H9 (cell line): ENCODE data around the gene RPL37A. TPM values are rescaled to one million over a fixed set of nuclear protein-coding genes. Genes with fewer than 3 reads are reported as not detected.

Experiments
- DNase-seq: peaks from one replicate; pipeline ENCODE4 v3.0.0-alpha.2; 2017
- H2AFZ ChIP-seq: one replicate; pipeline ENCODE4 v1.6.1; 2013; ENCODE audit warnings: mild to moderate bottlenecking, low read length, control low read depth, moderate library complexity
- H2AK5ac ChIP-seq: 2 replicates; pipeline ENCODE4 v1.6.1; 2013; ENCODE audit warnings: low read length, control low read depth, mixed read lengths; ENCODE audit not compliant: insufficient read length
- H2BK120ac ChIP-seq: one replicate; pipeline ENCODE4 v1.6.1; 2013; ENCODE audit warnings: low read depth, mild to moderate bottlenecking, low read length, control low read depth, inconsistent platforms; ENCODE audit not compliant: poor library complexity, severe bottlenecking
- H2BK12ac ChIP-seq: 2 replicates; pipeline ENCODE4 v1.6.1; 2013; ENCODE audit warnings: low read length, control low read depth, mixed read lengths, low read depth; ENCODE audit not compliant: insufficient read length
- H2BK15ac ChIP-seq: 2 replicates; pipeline ENCODE4 v1.6.1; 2013; ENCODE audit warnings: low read depth, low read length, control low read depth
- H2BK20ac ChIP-seq: one replicate; pipeline ENCODE4 v1.6.1; 2013; ENCODE audit warnings: low read depth, mild to moderate bottlenecking, low read length, control low read depth, inconsistent platforms; ENCODE audit not compliant: poor library complexity, severe bottlenecking
- H2BK5ac ChIP-seq: 2 replicates; pipeline ENCODE4 v1.6.1; 2013; ENCODE audit warnings: low read length, control low read depth, mixed read lengths; ENCODE audit not compliant: insufficient read length
- H3K14ac ChIP-seq: 2 replicates; pipeline ENCODE4 v1.6.1; 2013; ENCODE audit warnings: low read length, control low read depth; ENCODE audit not compliant: insufficient read depth
- H3K18ac ChIP-seq: 2 replicates; pipeline ENCODE4 v1.6.1; 2013; ENCODE audit warnings: low read depth, mild to moderate bottlenecking, mixed read lengths, low read length, control low read depth; ENCODE audit not compliant: insufficient read length
- H3K23ac ChIP-seq: 2 replicates; pipeline ENCODE4 v1.6.1; 2013; ENCODE audit warnings: low read length, control low read depth, mixed read lengths, low read depth; ENCODE audit not compliant: insufficient read length
- H3K23me2 ChIP-seq: 2 replicates; pipeline ENCODE4 v1.6.1; 2013; ENCODE audit warnings: low read depth, mild to moderate bottlenecking, mixed read lengths, low read length, control low read depth; ENCODE audit not compliant: insufficient read length, poor library complexity, severe bottlenecking
- H3K27ac ChIP-seq: 2 replicates; pipeline ENCODE4 v1.5.1; 2013; ENCODE audit warnings: low read length, control low read depth, mixed read lengths, low read depth; ENCODE audit not compliant: insufficient read length
- H3K27me3 ChIP-seq: 2 replicates; pipeline ENCODE4 v1.6.1; 2013; ENCODE audit warnings: low read length, control low read depth, inconsistent platforms; ENCODE audit not compliant: insufficient read depth
- H3K4ac ChIP-seq: 2 replicates; pipeline ENCODE4 v1.6.1; 2013; ENCODE audit warnings: low read depth, mild to moderate bottlenecking, control low read depth, inconsistent platforms, low read length, moderate library complexity
- H3K4me1 ChIP-seq: 2 replicates; pipeline ENCODE4 v1.6.1; 2013; ENCODE audit warnings: low read length, control low read depth, inconsistent platforms; ENCODE audit not compliant: insufficient read depth
- H3K4me2 ChIP-seq: 2 replicates; pipeline ENCODE4 v1.6.1; 2013; ENCODE audit warnings: low read length, control low read depth, mixed read lengths; ENCODE audit not compliant: insufficient read length, insufficient read depth
- H3K56ac ChIP-seq: 2 replicates; pipeline ENCODE4 v1.6.1; 2013; ENCODE audit warnings: low read depth, mild to moderate bottlenecking, mixed read lengths, low read length, control low read depth; ENCODE audit not compliant: insufficient read length
- H3K79me1 ChIP-seq: 2 replicates; pipeline ENCODE4 v1.6.1; 2013; ENCODE audit warnings: low read depth, mild to moderate bottlenecking, moderate library complexity, low read length, control low read depth, inconsistent platforms; ENCODE audit not compliant: insufficient read depth, poor library complexity, severe bottlenecking
- H3K79me2 ChIP-seq: 2 replicates; pipeline ENCODE4 v1.6.1; 2013; ENCODE audit warnings: low read length, control low read depth, inconsistent platforms; ENCODE audit not compliant: insufficient read depth
- H3K9ac ChIP-seq: 2 replicates; pipeline ENCODE4 v1.6.1; 2013; ENCODE audit warnings: low read length, control low read depth, mixed read lengths; ENCODE audit not compliant: insufficient read length; ENCODE audit errors: extremely low read depth
- H3K9me3 ChIP-seq: one replicate; pipeline ENCODE4 v1.6.1; 2013; ENCODE audit warnings: low read depth, low read length, inconsistent platforms; ENCODE audit not compliant: control insufficient read depth
- H3T11ph ChIP-seq: one replicate; pipeline ENCODE4 v1.6.1; 2013; ENCODE audit warnings: mild to moderate bottlenecking, low read length, control low read depth, inconsistent platforms
- H4K20me1 ChIP-seq: one replicate; pipeline ENCODE4 v1.6.1; 2013; ENCODE audit not compliant: control insufficient read depth, insufficient read length, insufficient read depth
- H4K5ac ChIP-seq: 2 replicates; pipeline ENCODE4 v1.6.1; 2013; ENCODE audit warnings: low read depth, mild to moderate bottlenecking, mixed read lengths, low read length, control low read depth; ENCODE audit not compliant: insufficient read length
- H4K8ac ChIP-seq: replicated peaks from 2 replicates; pipeline ENCODE4 v1.6.1; 2013; ENCODE audit warnings: low read length, control low read depth, mixed read lengths, low read depth; ENCODE audit not compliant: insufficient read length
- H4K91ac ChIP-seq: 2 replicates; pipeline ENCODE4 v1.6.1; 2013; ENCODE audit warnings: low read depth, mild to moderate bottlenecking, moderate library complexity, mixed read lengths, low read length, control low read depth; ENCODE audit not compliant: insufficient read length
- H3K27ac Mint-ChIP-seq, 3 experiments: 2 replicates in 2 of 3; 3 replicates in 1 of 3; pipeline ENCODE4 v1.8.0; 2020 to 2021; ENCODE audit warnings: mixed read lengths in 3 of 3, mild to moderate bottlenecking in 1 of 3, moderate library complexity in 1 of 3
- H3K27me3 Mint-ChIP-seq: 2 replicates; pipeline ENCODE4 v1.8.0; 2021; ENCODE audit warnings: low read depth, mild to moderate bottlenecking, moderate library complexity, mixed read lengths
- H3K36me3 Mint-ChIP-seq, 3 experiments: 2 replicates in 2 of 3; 3 replicates in 1 of 3; pipeline ENCODE4 v1.8.0; 2020 to 2021; ENCODE audit warnings: low read depth in 3 of 3, mixed read lengths in 3 of 3; ENCODE audit not compliant: insufficient read depth in 1 of 3
- H3K4me1 Mint-ChIP-seq, 2 experiments: 2 replicates each; pipeline ENCODE4 v1.8.0; 2020; ENCODE audit warnings: mixed read lengths in 2 of 2
- H3K4me3 Mint-ChIP-seq, 2 experiments: 2 replicates in 1 of 2; 3 replicates in 1 of 2; pipeline ENCODE4 v1.8.0; 2020 to 2021; ENCODE audit warnings: mild to moderate bottlenecking in 2 of 2, mixed read lengths in 2 of 2, moderate library complexity in 1 of 2
- H3K9me3 Mint-ChIP-seq, 2 experiments: 2 replicates in 1 of 2; 3 replicates in 1 of 2; pipeline ENCODE4 v1.8.0; 2020; ENCODE audit warnings: mild to moderate bottlenecking in 2 of 2, mixed read lengths in 2 of 2, moderate library complexity in 1 of 2
- WGBS: extraction: QIAGEN DNeasy Blood & Tissue Kit; methylation state at CpG from one replicate; pipeline ENCODE4 v1.1.7; 2013; ENCODE audit warnings: missing lambda C conversion rate, low lambda C conversion rate, mixed read lengths; ENCODE audit not compliant: insufficient read length; ENCODE audit errors: extremely low coverage; 5-methylcytosine and 5-hydroxymethylcytosine counted together
- total RNA-seq: library from RNA; stranded (reverse); gene quantifications from 2 replicates; pipeline ENCODE4 v1.2.1, GENCODE V29; 2021
- TF ChIP-seq, protein P1 (sequence below): fragments of 200-600 bp; sonication (generic); conservative IDR thresholded peaks from 3 replicates; pipeline ENCODE4 v1.8.0; 2021; ENCODE audit warnings: antibody characterized with exemption, mild to moderate bottlenecking

RPL37A gene
- total RNA-seq, 1 experiment from 2014 or later: 3,769 TPM

DNA sequence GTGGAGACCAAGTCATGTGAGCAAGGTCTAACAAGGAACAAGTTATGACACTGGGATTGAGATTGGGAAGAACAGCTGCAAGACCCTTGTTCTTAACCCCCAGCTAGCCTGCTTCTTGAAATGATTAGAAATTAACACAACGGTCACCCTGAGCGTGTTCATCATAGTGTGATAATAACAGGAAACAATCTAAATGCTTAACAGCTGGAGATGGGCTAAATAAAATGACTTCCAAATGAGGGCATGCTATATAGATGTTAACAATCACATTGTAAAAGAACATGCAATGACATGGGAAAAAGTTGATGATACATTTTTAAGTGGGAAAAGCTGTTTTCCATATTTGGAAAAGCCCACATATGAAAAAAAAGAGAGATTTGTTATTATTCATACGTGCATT lies 47.6 kb downstream of the RPL37A start:
- Histone ChIP-seq H4K91ac (no peak overlapping the region), H2BK20ac (no peak overlapping the region), H4K8ac (no peak overlapping the region), H2BK120ac (no peak overlapping the region), H3K9me3 (no peaks in the 10 kb centered on the region), H3K27me3 (no peaks in the 10 kb centered on the region), H3K4me2 (no peak overlapping the region), H3T11ph (no peak overlapping the region), H4K5ac (no peak overlapping the region), H3K27ac (no peak overlapping the region), H2AFZ (no peak overlapping the region), H3K9ac (no peak overlapping the region), H3K79me1 (no peaks in the 10 kb centered on the region), H3K4ac (no peak overlapping the region), H3K23me2 (no peaks in the 10 kb centered on the region), H2AK5ac (no peak overlapping the region), H3K56ac (no peak overlapping the region), H3K18ac (no peak overlapping the region), H3K4me1 (peaks cover 4% of the 10 kb centered on the region; the same call in 1 of the 2 replicates), H4K20me1 (no peaks in the 10 kb centered on the region), H2BK5ac (no peak overlapping the region), H3K79me2 (no peaks in the 10 kb centered on the region), H3K23ac (no peak overlapping the region), H3K14ac (no peak overlapping the region), H2BK15ac (no peak overlapping the region), H2BK12ac (no peak overlapping the region)
- Mint-ChIP-seq H3K4me1 (peaks cover 22 to 23% of the 10 kb centered on the region in 2 experiments), H3K9me3 (no peaks in the 10 kb centered on the region), H3K4me3 (no peak overlapping the region), H3K27me3 (peaks cover 1% of the 10 kb centered on the region; the same call in 1 of the 2 replicates), H3K36me3 (peaks cover 0 to 5% (median 5%) of the 10 kb centered on the region in 3 experiments; a peak in 4 of 7 replicates), H3K27ac (no peak overlapping the region)
- no CpG with 5 or more reads among the region's 3 CpGs for WGBS
- TF ChIP-seq, protein P1, sequence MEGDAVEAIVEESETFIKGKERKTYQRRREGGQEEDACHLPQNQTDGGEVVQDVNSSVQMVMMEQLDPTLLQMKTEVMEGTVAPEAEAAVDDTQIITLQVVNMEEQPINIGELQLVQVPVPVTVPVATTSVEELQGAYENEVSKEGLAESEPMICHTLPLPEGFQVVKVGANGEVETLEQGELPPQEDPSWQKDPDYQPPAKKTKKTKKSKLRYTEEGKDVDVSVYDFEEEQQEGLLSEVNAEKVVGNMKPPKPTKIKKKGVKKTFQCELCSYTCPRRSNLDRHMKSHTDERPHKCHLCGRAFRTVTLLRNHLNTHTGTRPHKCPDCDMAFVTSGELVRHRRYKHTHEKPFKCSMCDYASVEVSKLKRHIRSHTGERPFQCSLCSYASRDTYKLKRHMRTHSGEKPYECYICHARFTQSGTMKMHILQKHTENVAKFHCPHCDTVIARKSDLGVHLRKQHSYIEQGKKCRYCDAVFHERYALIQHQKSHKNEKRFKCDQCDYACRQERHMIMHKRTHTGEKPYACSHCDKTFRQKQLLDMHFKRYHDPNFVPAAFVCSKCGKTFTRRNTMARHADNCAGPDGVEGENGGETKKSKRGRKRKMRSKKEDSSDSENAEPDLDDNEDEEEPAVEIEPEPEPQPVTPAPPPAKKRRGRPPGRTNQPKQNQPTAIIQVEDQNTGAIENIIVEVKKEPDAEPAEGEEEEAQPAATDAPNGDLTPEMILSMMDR: no peak
- DNase-seq: no peak
